Gastrocnemius medialis (tissue), 4 donors: Measurements from ENCODE around the gene SEC16A. TPM values are rescaled to one million over a fixed set of nuclear protein-coding genes. Genes with fewer than 3 reads are reported as not detected.

Experiments used
- ATAC-seq, 2 donors: fragments of 150-250 bp; one replicate each; pipeline ENCODE4 v1.9.1; 2016
- DNase-seq, 2 donors: peaks; one replicate each; pipeline ENCODE4 v3.0.0-alpha.2; 2019
- H3K27ac ChIP-seq, 4 donors: fragments of 200-600 bp; sonication (generic); 1 replicate in 1 of 4; 2 replicates in 3 of 4; pipeline ENCODE4 v1.5.1; 2016 to 2018; ENCODE audit warnings: mild to moderate bottlenecking in 2 of 4, moderate library complexity in 1 of 4
- H3K27me3 ChIP-seq, 3 donors: fragments of 200-600 bp; sonication (generic) in 2 of 3; 1 replicate in 1 of 3; 2 replicates in 2 of 3; pipeline versions ENCODE4 v1.5.1 to v1.6.0; 2016 to 2019; ENCODE audit warnings: mild to moderate bottlenecking in 1 of 3, moderate library complexity in 1 of 3
- H3K36me3 ChIP-seq, 2 donors: fragments of 200-600 bp; sonication (generic) in 1 of 2; one replicate each; pipeline ENCODE4 v1.5.1; 2017 to 2018
- H3K4me1 ChIP-seq, 2 donors: fragments of 200-600 bp; sonication (generic) in 1 of 2; one replicate each; pipeline ENCODE4 v1.5.1; 2016 to 2017; ENCODE audit warnings: mild to moderate bottlenecking in 2 of 2
- H3K4me3 ChIP-seq, 4 donors: fragments of 200-600 bp; sonication (generic) in 3 of 4; 1 replicate in 1 of 4; 2 replicates in 3 of 4; pipeline ENCODE4 v1.5.1; 2016 to 2019; ENCODE audit warnings: mild to moderate bottlenecking in 2 of 4
- H3K9me3 ChIP-seq, 3 donors: fragments of 200-600 bp; sonication (generic) in 2 of 3; 1 replicate in 1 of 3; 2 replicates in 2 of 3; pipeline ENCODE4 v1.5.1; 2016 to 2019
- POLR2A ChIP-seq, 2 donors: fragments of 450-650 bp; IDR thresholded peaks; one replicate each; pipeline ENCODE4 v1.6.1; 2017; ENCODE audit warnings: antibody characterized with exemption in 2 of 2, mild to moderate bottlenecking in 2 of 2, moderate library complexity in 2 of 2
- in situ Hi-C, 4 donors: fragments of 200-750 bp; cut with MboI; loops; one replicate each; pipeline versions ENCODE4 v1.15.0 to v1.8.0; 2017; ENCODE audit warnings: low sequenced_read_pairs in 4 of 4
- intact Hi-C: fragments of 100-400 bp; cut with DNase I; formaldehyde crosslinking; loops from one replicate; pipeline ENCODE4 v1.15.1; 2023; ENCODE audit warnings: low total_unique reads
- total RNA-seq, 4 donors: library from RNA; depleted of rRNA; stranded (reverse); fragments of >200 nt; gene quantifications; one replicate each; pipeline versions ENCODE4 v1.1.0 to v1.2.3, GENCODE V29; 2016
- TF ChIP-seq, protein P1 (sequence below), 5 experiments: fragments of 450-650 bp in 3 of 5; fragments of 200-600 bp in 2 of 5; sonication (generic) in 2 of 5; IDR thresholded peaks in 4 of 5; conservative IDR thresholded peaks in 1 of 5; 1 replicate in 4 of 5; 2 replicates in 1 of 5; pipeline ENCODE4 v1.5.1; 2016 to 2019; ENCODE audit warnings: antibody characterized with exemption in 5 of 5, mild to moderate bottlenecking in 3 of 5, moderate library complexity in 3 of 5

The SEC16A gene
- total RNA-seq, 4 donors from 2014 or later: 23.9 to 50.4 (median 46.6) TPM

DNA sequence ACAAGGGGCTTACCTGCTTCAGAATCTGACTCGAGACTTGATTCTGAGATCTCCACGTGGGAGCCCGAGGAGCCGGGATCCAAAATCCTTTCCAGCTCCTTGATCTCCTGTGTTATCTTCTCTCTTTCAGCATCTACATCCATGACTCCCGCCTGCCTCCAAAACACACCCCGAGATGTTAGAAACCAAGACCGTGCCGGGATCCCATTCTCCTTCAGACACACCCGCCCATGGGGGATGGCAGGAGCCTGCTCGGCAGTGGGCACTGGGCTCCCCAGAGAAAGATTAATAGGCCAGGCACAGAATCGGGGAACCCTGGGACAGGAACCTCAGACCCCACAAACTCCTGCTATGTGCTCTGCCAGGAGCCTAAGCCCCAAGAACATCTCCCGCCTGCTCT, 84.6 kb downstream of the SEC16A start:
- Histone ChIP-seq H3K36me3 (peaks cover 0 to 40% of the 10 kb centered on the region in 2 donors), H3K27me3 (no peaks in the 10 kb centered on the region), H3K4me3 (peak overlapping the region in 1 of 4 donors; percentile 93), H3K9me3 (no peaks in the 10 kb centered on the region), H3K4me1 (peaks cover 14 to 18% of the 10 kb centered on the region in 2 donors), H3K27ac (no peak overlapping the region)
- DNase-seq: no peak
- ATAC-seq: no peak
- TF ChIP-seq POLR2A (IDR thresholded peaks at IDR 0.05): no peak
- in situ Hi-C loops: no loop called here
- intact Hi-C loops: no loop called here

DNA sequence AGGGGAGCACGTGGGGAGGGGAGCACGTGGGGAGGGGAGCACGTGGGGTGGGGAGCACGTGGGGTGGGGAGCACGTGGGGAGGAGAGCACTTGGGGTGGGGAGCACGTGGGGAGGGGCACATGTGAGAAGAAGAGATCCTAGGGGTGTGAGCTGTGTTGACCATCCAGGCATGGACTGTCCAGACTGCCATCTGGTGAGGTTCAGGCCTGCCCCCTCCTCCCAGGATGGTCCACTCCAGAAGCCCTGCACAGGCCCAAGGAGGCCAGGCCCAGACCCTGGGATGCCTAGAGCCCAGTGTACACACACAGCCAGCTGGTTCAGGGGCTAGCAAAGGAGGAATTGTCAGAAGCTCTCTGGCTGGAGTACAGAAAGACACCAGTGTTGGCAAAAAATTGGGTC, 85.2 kb downstream of the SEC16A start:
- TF ChIP-seq, protein P1, sequence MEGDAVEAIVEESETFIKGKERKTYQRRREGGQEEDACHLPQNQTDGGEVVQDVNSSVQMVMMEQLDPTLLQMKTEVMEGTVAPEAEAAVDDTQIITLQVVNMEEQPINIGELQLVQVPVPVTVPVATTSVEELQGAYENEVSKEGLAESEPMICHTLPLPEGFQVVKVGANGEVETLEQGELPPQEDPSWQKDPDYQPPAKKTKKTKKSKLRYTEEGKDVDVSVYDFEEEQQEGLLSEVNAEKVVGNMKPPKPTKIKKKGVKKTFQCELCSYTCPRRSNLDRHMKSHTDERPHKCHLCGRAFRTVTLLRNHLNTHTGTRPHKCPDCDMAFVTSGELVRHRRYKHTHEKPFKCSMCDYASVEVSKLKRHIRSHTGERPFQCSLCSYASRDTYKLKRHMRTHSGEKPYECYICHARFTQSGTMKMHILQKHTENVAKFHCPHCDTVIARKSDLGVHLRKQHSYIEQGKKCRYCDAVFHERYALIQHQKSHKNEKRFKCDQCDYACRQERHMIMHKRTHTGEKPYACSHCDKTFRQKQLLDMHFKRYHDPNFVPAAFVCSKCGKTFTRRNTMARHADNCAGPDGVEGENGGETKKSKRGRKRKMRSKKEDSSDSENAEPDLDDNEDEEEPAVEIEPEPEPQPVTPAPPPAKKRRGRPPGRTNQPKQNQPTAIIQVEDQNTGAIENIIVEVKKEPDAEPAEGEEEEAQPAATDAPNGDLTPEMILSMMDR (IDR thresholded peaks at IDR 0.05 in 4 of 5, conservative IDR thresholded peaks at IDR 0.05 in 1 of 5): no peak
- TF ChIP-seq POLR2A (IDR thresholded peaks at IDR 0.05): no peak
- in situ Hi-C loops: no loop called here
- Histone ChIP-seq H3K4me3 (no peak overlapping the region), H3K4me1 (peaks cover 14 to 18% of the 10 kb centered on the region in 2 donors), H3K27ac (no peak overlapping the region), H3K36me3 (peaks cover 0 to 43% of the 10 kb centered on the region in 2 donors), H3K9me3 (no peaks in the 10 kb centered on the region), H3K27me3 (no peaks in the 10 kb centered on the region)
- DNase-seq: no peak
- intact Hi-C loops: no loop called here
- ATAC-seq: no peak

DNA sequence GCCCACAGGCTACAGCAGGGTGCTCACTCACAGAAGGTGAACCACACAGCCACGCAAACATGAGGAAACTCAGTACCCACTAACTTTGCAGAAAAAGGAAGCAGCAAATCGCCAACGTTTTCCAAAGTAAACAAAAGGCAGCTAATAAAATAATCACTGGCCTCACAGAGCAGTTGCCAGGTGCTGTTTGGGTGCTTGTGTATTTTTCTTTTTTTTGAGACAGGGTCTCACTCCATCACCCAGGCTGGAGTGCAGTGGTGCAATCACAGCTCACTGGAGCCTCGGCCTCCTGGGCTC, 86.7 kb downstream of the SEC16A start:
- in situ Hi-C loops: no loop called here
- intact Hi-C loops: no loop called here
- peaks cover 14 to 18% of the 10 kb centered on the region in 2 donors for H3K4me1 ChIP-seq
- no peak for DNase-seq
- no peak overlapping the region for H3K27ac ChIP-seq
- no peak overlapping the region for H3K4me3 ChIP-seq
- no peaks in the 10 kb centered on the region for H3K27me3 ChIP-seq
- H3K36me3 ChIP-seq: peaks cover 0 to 57% of the 10 kb centered on the region in 2 donors
- no peak for ATAC-seq
- no peaks in the 10 kb centered on the region for H3K9me3 ChIP-seq
- TF ChIP-seq, protein P1 (IDR thresholded peaks at IDR 0.05 in 4 of 5, conservative IDR thresholded peaks at IDR 0.05 in 1 of 5): no peak
- TF ChIP-seq POLR2A (IDR thresholded peaks at IDR 0.05): no peak

DNA sequence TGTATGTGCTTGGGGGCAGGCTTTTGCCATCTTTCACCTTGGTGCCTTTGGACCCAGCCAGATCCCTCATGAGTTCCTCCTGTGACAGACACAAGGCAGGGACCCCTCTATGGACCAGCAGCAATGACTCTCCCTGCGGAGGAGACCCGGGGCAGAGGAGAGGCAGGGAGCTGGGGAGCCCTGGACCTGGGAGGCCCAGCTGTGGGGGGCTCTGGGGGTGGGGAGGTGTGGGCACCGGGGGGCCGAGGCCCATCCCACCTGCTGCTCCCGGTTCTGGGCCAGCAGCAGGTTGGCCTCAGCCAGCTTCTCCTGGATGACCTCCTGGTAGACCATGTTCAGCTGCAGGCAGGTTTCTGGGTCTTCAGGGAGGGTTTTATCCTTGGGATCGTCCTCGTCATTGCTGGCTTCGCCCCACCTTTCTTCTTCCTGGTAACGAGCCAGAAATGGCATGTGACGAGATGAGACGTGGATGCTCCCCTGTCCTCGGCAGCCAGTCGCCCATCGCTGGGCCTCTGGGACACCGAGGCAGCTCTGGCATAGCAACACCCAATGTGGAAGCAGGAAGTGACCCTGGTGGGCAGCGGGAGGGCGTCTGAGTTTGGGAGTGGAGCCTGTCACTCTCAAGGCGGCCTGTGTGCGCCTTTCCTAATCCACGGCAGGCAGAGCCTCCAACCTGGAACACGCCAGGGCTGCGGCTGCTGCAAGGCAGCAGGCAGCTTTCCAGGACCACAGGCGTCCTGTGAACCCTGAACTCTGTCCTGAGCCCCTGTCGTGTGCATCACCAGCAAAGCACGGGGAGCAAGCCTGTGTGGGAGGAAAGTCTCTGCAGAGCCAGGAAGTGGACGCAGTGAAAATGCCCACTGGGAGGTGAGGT, 87.3 kb downstream of the SEC16A start:
- in situ Hi-C loops: no loop called here
- TF ChIP-seq, protein P1 (IDR thresholded peaks at IDR 0.05 in 4 of 5, conservative IDR thresholded peaks at IDR 0.05 in 1 of 5): no peak
- H3K4me1 ChIP-seq: peaks cover 12 to 15% of the 10 kb centered on the region in 2 donors
- intact Hi-C loops: no loop called here
- ATAC-seq (no peak), DNase-seq (no peak)
- H3K4me3 ChIP-seq: no peak overlapping the region
- peaks cover 0 to 57% of the 10 kb centered on the region in 2 donors for H3K36me3 ChIP-seq
- no peaks in the 10 kb centered on the region for H3K27me3 ChIP-seq
- no peak overlapping the region for H3K27ac ChIP-seq
- no peaks in the 10 kb centered on the region for H3K9me3 ChIP-seq

DNA sequence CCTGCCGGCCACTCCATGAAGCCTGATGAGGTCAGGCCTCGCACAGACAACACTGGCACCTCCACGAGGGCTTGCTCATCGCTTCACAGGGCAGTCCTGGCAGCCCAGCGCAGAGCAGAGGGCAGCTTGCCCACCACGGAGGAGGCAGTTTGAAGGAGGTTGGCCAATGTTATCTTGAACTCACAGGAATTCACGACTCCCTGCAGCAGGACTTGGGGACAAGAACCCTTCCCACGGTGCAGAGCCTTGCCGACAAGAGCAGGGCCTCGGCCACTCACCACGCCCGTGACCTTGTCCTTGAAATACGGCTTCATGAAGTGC, 87.9 kb downstream of the SEC16A start:
- in situ Hi-C loops: no loop called here
- peaks cover 9 to 11% of the 10 kb centered on the region in 2 donors for H3K4me1 ChIP-seq
- H3K36me3 ChIP-seq: peaks cover 0 to 57% of the 10 kb centered on the region in 2 donors
- no peaks in the 10 kb centered on the region for H3K9me3 ChIP-seq
- DNase-seq (no peak), ATAC-seq (no peak)
- H3K27me3 ChIP-seq: no peaks in the 10 kb centered on the region
- TF ChIP-seq, protein P1 (IDR thresholded peaks at IDR 0.05 in 4 of 5, conservative IDR thresholded peaks at IDR 0.05 in 1 of 5): no peak
- no peak for TF ChIP-seq POLR2A (IDR thresholded peaks at IDR 0.05)
- intact Hi-C loops: no loop called here
- H3K27ac ChIP-seq: no peak overlapping the region
- H3K4me3 ChIP-seq: no peak overlapping the region
